HEK293T (cell line): ENCODE results near the gene MYL1.

ENCODE experiments used
- BHLHE40 ChIP-seq: fragments of 450-650 bp; IDR thresholded peaks from 2 replicates; pipeline ENCODE4 v1.6.1; 2016; ENCODE audit warnings: mild to moderate bottlenecking, moderate library complexity, borderline replicate concordance
- ELF4 ChIP-seq: fragments of 450-650 bp; IDR thresholded peaks from 2 replicates; pipeline ENCODE4 v1.6.1; 2017; ENCODE audit warnings: antibody characterized with exemption
- FOXA1 ChIP-seq: fragments of 450-650 bp; IDR thresholded peaks from 2 replicates; pipeline ENCODE4 v1.6.1; 2016; ENCODE audit warnings: mild to moderate bottlenecking
- FOXK2 ChIP-seq: fragments of 450-650 bp; IDR thresholded peaks from 2 replicates; pipeline ENCODE4 v1.6.1; 2016; ENCODE audit warnings: mild to moderate bottlenecking
- FOXM1 ChIP-seq: fragments of 450-650 bp; IDR thresholded peaks from 2 replicates; pipeline ENCODE4 v1.6.1; 2017; ENCODE audit warnings: mild to moderate bottlenecking, borderline replicate concordance
- HDGF ChIP-seq: fragments of 450-650 bp; IDR thresholded peaks from 2 replicates; pipeline ENCODE4 v1.6.1; 2017; ENCODE audit warnings: antibody characterized with exemption, borderline replicate concordance
- LEF1 ChIP-seq: fragments of 450-650 bp; IDR thresholded peaks from 2 replicates; pipeline ENCODE4 v1.6.1; 2017; ENCODE audit warnings: mild to moderate bottlenecking, borderline replicate concordance
- SP1 ChIP-seq: fragments of 450-650 bp; IDR thresholded peaks from 2 replicates; pipeline ENCODE4 v1.6.1; 2017
- SUZ12 ChIP-seq: fragments of 450-650 bp; IDR thresholded peaks from 2 replicates; pipeline ENCODE4 v1.6.1; 2016; ENCODE audit warnings: mild to moderate bottlenecking
- TARDBP ChIP-seq: fragments of 450-650 bp; IDR thresholded peaks from 2 replicates; pipeline ENCODE4 v1.6.1; 2016
- ZNF384 ChIP-seq: fragments of 450-650 bp; IDR thresholded peaks from 2 replicates; pipeline ENCODE4 v1.6.1; 2016

DNA sequence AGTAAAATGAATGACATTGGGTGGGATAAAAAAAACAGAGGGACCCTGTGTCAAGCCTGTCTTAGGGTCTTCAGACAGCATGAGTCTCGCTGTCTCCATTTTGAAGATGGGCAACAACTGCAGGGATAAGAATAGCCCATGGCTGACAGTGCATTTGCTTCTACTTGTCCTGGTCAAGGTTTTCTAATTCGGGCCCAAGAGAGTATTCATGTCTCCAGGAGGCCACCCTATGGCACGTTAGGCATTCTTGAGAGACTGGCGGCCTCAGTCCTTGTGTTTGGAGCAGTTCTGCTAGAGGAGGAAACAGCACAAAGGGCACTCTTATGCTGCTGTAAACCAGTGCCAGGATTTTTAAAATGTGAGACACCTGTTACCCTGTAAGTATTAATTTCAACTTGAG lies 9.5 kb upstream of the MYL1 start:
- no peak for TF ChIP-seq FOXM1
- TF ChIP-seq ZNF384 = no peak
- TF ChIP-seq BHLHE40 = no peak
- TF ChIP-seq TARDBP = no peak
- TF ChIP-seq FOXK2 = no peak
- no peak for TF ChIP-seq SP1
- TF ChIP-seq ELF4 = no peak
- no peak for TF ChIP-seq HDGF
- no peak for TF ChIP-seq FOXA1
- TF ChIP-seq LEF1 = no peak
- no peak for TF ChIP-seq SUZ12
